Measurements from ENCODE around the gene ZNF564.

Gene ZNF564

GRCh38 chr19:12546068-12546467 is 5.2 kb downstream of the ZNF564 start:
- no peak for TF ChIP-seq CTCF (IDR thresholded peaks at IDR 0.05; ENCODE audit: low read depth, low read length, missing control alignments)
- no peak overlapping the region for H3K4me3 ChIP-seq (ENCODE audit: low read depth, low read length)
- DNase-seq (ENCODE audit: low read depth) = no peak

DNA sequence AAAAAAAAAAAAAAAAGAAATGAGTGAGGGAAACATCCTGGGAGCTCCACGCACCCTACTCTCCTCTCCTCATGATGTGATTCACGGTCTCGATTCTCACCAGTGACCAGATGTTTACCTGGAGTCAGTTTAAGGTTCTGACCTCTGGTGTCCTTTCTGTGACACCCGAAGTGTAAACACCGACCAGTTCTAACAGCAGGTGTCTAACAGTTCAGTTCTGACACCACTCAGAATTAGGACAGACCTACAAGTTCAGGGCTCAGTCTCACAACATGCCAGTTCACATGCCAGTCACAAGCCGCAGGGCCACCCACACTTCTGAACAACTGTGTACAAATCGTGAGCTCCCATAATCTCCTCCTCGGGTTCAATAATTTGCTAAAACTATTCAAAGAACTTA is 6.0 kb downstream of the ZNF564 start:
- DNase-seq (ENCODE audit: low read depth) = no peak
- H3K4me3 ChIP-seq (ENCODE audit: low read depth, low read length) = no peak overlapping the region
- no peak for TF ChIP-seq CTCF (IDR thresholded peaks at IDR 0.05; ENCODE audit: low read depth, low read length, missing control alignments)

GRCh38 chr19:12544401-12544876 is 6.8 kb downstream of the ZNF564 start:
- no peak for DNase-seq (ENCODE audit: low read depth)
- no peak for TF ChIP-seq CTCF (IDR thresholded peaks at IDR 0.05; ENCODE audit: low read depth, low read length, missing control alignments)
- H3K4me3 ChIP-seq (ENCODE audit: low read depth, low read length) = no peak overlapping the region

DNA sequence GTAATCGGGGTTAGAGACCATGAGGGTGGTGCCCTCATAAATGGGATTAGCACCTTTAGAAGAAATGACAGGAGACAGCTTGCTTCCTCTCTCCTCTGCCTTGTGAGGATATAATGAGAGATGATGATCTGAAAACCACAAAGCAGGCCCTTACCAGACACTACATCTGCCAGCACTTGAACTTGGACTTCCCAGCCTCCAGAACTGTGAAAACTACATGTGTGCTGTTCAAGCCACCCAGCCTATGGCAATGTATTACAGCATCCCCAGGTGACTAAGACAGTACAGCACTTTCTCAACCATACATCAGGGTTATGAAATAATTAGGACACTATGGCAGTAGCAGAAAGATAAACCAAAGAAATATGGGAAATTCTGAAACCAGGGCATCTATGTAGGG is 7.4 kb downstream of the ZNF564 start:
- no peak overlapping the region for H3K4me3 ChIP-seq (ENCODE audit: low read depth, low read length)
- DNase-seq (ENCODE audit: low read depth) = no peak
- no peak for TF ChIP-seq CTCF (IDR thresholded peaks at IDR 0.05; ENCODE audit: low read depth, low read length, missing control alignments)

GRCh38 chr19:12527034-12527836 is 24.0 kb downstream of the ZNF564 start:
- TF ChIP-seq CTCF (IDR thresholded peaks at IDR 0.05; ENCODE audit: low read depth, low read length, missing control alignments) = no peak
- DNase-seq (ENCODE audit: low read depth) = no peak
- H3K4me3 ChIP-seq (ENCODE audit: low read depth, low read length) = no peak overlapping the region

GRCh38 chr19:12526542-12526941 is 24.7 kb downstream of the ZNF564 start:
- no peak for DNase-seq (ENCODE audit: low read depth)
- H3K4me3 ChIP-seq (ENCODE audit: low read depth, low read length) = no peak overlapping the region
- TF ChIP-seq CTCF (IDR thresholded peaks at IDR 0.05; ENCODE audit: low read depth, low read length, missing control alignments) = no peak

DNA sequence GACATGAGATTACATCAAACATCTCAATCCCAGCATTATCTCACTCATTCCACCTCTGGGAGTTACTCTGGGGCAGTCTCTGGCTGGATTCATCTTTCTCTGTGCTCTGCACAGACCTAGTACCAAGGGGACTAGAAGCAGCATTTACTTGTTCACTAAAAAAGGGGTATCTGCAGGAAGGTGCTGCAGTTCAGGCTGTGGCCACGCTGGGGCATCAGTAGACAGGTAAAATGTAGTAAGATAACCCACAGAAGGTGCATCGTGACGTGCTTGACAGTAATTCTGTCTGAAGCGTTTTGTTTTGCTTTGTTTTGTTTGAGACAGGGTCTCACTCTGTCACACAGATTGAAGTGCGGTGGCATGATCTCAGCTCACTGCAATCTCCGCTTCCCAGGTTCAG is 29.3 kb downstream of the ZNF564 start:
- DNase-seq (ENCODE audit: low read depth) = no peak
- no peak overlapping the region for H3K4me3 ChIP-seq (ENCODE audit: low read depth, low read length)
- no peak for TF ChIP-seq CTCF (IDR thresholded peaks at IDR 0.05; ENCODE audit: low read depth, low read length, missing control alignments)

Measured in GM12864 (cell line).